Erythroblast (primary cell): ENCODE results near the gene FER.

Experiments
- GATA1 ChIP-seq: IDR thresholded peaks from 2 replicates; pipeline ENCODE4 v1.6.1; 2011; ENCODE audit warnings: low read depth, mild to moderate bottlenecking, control low read depth, low read length, moderate library complexity
- POLR2A ChIP-seq: IDR thresholded peaks from 2 replicates; pipeline ENCODE4 v1.6.1; 2011; ENCODE audit warnings: mild to moderate bottlenecking, low read length

GRCh38 chr5:108727651-108728565, 19.8 kb upstream of the FER start:
- TF ChIP-seq POLR2A (peak; percentile 82), GATA1 (no peak)
